GM23338 (cell line): ENCODE results near the gene SHPK. TPM values are rescaled to one million over a fixed set of nuclear protein-coding genes. Genes with fewer than 3 reads are reported as not detected.

Experiments
- ATAC-seq: fragments of 200-7000 bp; cut with Tn5 transposase; 3 replicates; pipeline ENCODE4 v1.9.1; 2020
- DNase-seq: peaks from one replicate; pipeline ENCODE4 v3.0.0-alpha.2; 2015; ENCODE audit warnings: low spot score
- H2AFZ ChIP-seq: fragments of 200-600 bp; sonication (generic); 2 replicates; pipeline ENCODE4 v1.8.0; 2016; ENCODE audit warnings: antibody characterized with exemption, mild to moderate bottlenecking, moderate library complexity
- H3F3A ChIP-seq: fragments of 200-600 bp; sonication (generic); replicated peaks from 2 replicates; pipeline ENCODE4 v1.8.0; 2017; ENCODE audit warnings: antibody characterized with exemption, mixed run types, low read depth
- H3K27ac ChIP-seq: fragments of 200-600 bp; sonication (generic); 2 replicates; pipeline ENCODE4 v1.6.1; 2016; ENCODE audit warnings: low read depth
- H3K27me3 ChIP-seq: fragments of 200-600 bp; sonication (generic); 2 replicates; pipeline ENCODE4 v1.8.0; 2016; ENCODE audit warnings: mild to moderate bottlenecking, mixed run types, moderate library complexity; ENCODE audit not compliant: insufficient read depth
- H3K36me3 ChIP-seq: fragments of 200-600 bp; sonication (generic); 2 replicates; pipeline ENCODE4 v1.8.0; 2016; ENCODE audit warnings: mild to moderate bottlenecking; ENCODE audit not compliant: insufficient read depth
- H3K4me1 ChIP-seq: fragments of 200-600 bp; sonication (generic); 2 replicates; pipeline ENCODE4 v1.8.0; 2016; ENCODE audit warnings: mild to moderate bottlenecking, moderate library complexity; ENCODE audit not compliant: insufficient read depth
- H3K4me2 ChIP-seq: fragments of 200-600 bp; sonication (generic); 2 replicates; pipeline ENCODE4 v1.7.1; 2017; ENCODE audit warnings: mixed run types
- H3K4me3 ChIP-seq: fragments of 200-600 bp; sonication (generic); 2 replicates; pipeline ENCODE4 v1.6.1; 2016; ENCODE audit warnings: mixed run types
- H3K79me2 ChIP-seq: fragments of 200-600 bp; sonication (generic); replicated peaks from 2 replicates; pipeline ENCODE4 v1.8.0; 2017; ENCODE audit warnings: mild to moderate bottlenecking; ENCODE audit not compliant: insufficient read depth
- H3K9me2 ChIP-seq: fragments of 200-600 bp; sonication (generic); 2 replicates; pipeline ENCODE4 v1.8.0; 2017; ENCODE audit not compliant: insufficient read depth
- H4K20me1 ChIP-seq: fragments of 200-600 bp; sonication (generic); replicated peaks from 2 replicates; pipeline ENCODE4 v1.8.0; 2017; ENCODE audit warnings: mild to moderate bottlenecking; ENCODE audit not compliant: insufficient read depth
- H3K27ac Mint-ChIP-seq: 2 replicates; pipeline ENCODE4 v1.8.0; 2020; ENCODE audit warnings: inconsistent platforms, mild to moderate bottlenecking, moderate library complexity, mixed read lengths
- H3K27me3 Mint-ChIP-seq: 3 replicates; pipeline ENCODE4 v1.8.0; 2022; ENCODE audit warnings: low read depth, mild to moderate bottlenecking, moderate library complexity, mixed read lengths, inconsistent platforms; ENCODE audit not compliant: insufficient read depth, poor library complexity
- H3K36me3 Mint-ChIP-seq: 3 replicates; pipeline ENCODE4 v1.8.0; 2021; ENCODE audit warnings: low read depth, mild to moderate bottlenecking, inconsistent platforms, moderate library complexity, mixed read lengths
- H3K4me1 Mint-ChIP-seq: 3 replicates; pipeline ENCODE4 v1.8.0; 2020; ENCODE audit warnings: mild to moderate bottlenecking, inconsistent platforms, mixed read lengths
- H3K4me3 Mint-ChIP-seq: 3 replicates; pipeline ENCODE4 v1.8.0; 2021; ENCODE audit warnings: moderate library complexity, mild to moderate bottlenecking, inconsistent platforms, mixed read lengths
- H3K9me3 Mint-ChIP-seq: 3 replicates; pipeline ENCODE4 v1.8.0; 2020; ENCODE audit warnings: moderate library complexity, mild to moderate bottlenecking, inconsistent platforms, mixed read lengths
- CREB1 ChIP-seq: fragments of 250-450 bp; sonication (Bioruptor Pico); IDR thresholded peaks from 2 replicates; pipeline ENCODE4 v1.5.0; 2020; ENCODE audit warnings: low read depth, mild to moderate bottlenecking, moderate library complexity
- CTCF ChIP-seq, 2 experiments: fragments of 200-600 bp in 1 of 2; sonication (generic) in 1 of 2; conservative IDR thresholded peaks; 2 replicates each; pipeline versions ENCODE4 v1.5.1 to v1.6.1; 2016 to 2017; ENCODE audit warnings: antibody characterized with exemption in 2 of 2, low read depth in 2 of 2, mild to moderate bottlenecking in 2 of 2, moderate library complexity in 1 of 2
- ETS1 ChIP-seq: IDR thresholded peaks from 2 replicates; pipeline ENCODE4 v1.6.1; 2016; ENCODE audit warnings: antibody characterized with exemption
- EZH2 ChIP-seq: fragments of 200-600 bp; sonication (generic); IDR thresholded peaks from one replicate; pipeline ENCODE4 v1.8.0; 2017; ENCODE audit warnings: antibody characterized with exemption, mild to moderate bottlenecking, low read depth; ENCODE audit not compliant: unreplicated experiment
- EZH2phosphoT487 ChIP-seq: fragments of 200-600 bp; sonication (generic); IDR thresholded peaks from one replicate; pipeline ENCODE4 v1.8.1; 2018; ENCODE audit warnings: antibody characterized with exemption; ENCODE audit not compliant: unreplicated experiment
- JUNB ChIP-seq: IDR thresholded peaks from one replicate; pipeline ENCODE4 v1.6.1; 2016; ENCODE audit warnings: antibody characterized with exemption; ENCODE audit not compliant: unreplicated experiment
- NANOG ChIP-seq: IDR thresholded peaks from 2 replicates; pipeline ENCODE4 v1.6.1; 2016; ENCODE audit warnings: antibody characterized with exemption, borderline replicate concordance
- POLR2AphosphoS5 ChIP-seq: IDR thresholded peaks from 2 replicates; pipeline ENCODE4 v1.6.1; 2016; ENCODE audit warnings: antibody characterized with exemption, low read depth
- REST ChIP-seq: IDR thresholded peaks from one replicate; pipeline ENCODE4 v1.6.1; 2018; ENCODE audit warnings: antibody characterized with exemption; ENCODE audit not compliant: unreplicated experiment
- STAT1 ChIP-seq: IDR thresholded peaks from one replicate; pipeline ENCODE4 v1.6.1; 2016; ENCODE audit warnings: antibody characterized with exemption; ENCODE audit not compliant: unreplicated experiment
- ZNF114 ChIP-seq: fragments of 250-450 bp; sonication (Bioruptor Pico); IDR thresholded peaks from 2 replicates; pipeline ENCODE4 v1.5.0; 2020; ENCODE audit warnings: mild to moderate bottlenecking, moderate library complexity
- ZNF331 ChIP-seq: fragments of 250-450 bp; sonication (Bioruptor Pico); IDR thresholded peaks from 2 replicates; pipeline ENCODE4 v1.5.0; 2020; ENCODE audit warnings: low read depth, mild to moderate bottlenecking, moderate library complexity
- ZNF462 ChIP-seq: fragments of 250-450 bp; sonication (Bioruptor Pico); IDR thresholded peaks from 2 replicates; pipeline ENCODE4 v1.5.0; 2020; ENCODE audit warnings: mild to moderate bottlenecking, moderate library complexity
- polyA plus RNA-seq: library from polyadenylated mRNA; unstranded; fragments of >200 nt; fragmentation: Nextera tagmentation; extraction: Ambion mirVana; gene quantifications from 2 replicates; pipeline ENCODE4 v1.2.1, GENCODE V29; 2016
- total RNA-seq: library from RNA; depleted of rRNA; stranded (reverse); fragments of >200 nt; shearing (Covaris generic); gene quantifications from 2 replicates; pipeline ENCODE4 v1.2.3, GENCODE V29; 2014

The SHPK gene
- total and polyA plus RNA-seq, 2 experiments from 2014 or later: 11.5 to 34.3 TPM

GRCh38 chr17:3558603-3559269 lies 77.3 kb downstream of the SHPK start:
- H3K4me3 Mint-ChIP-seq: no peak overlapping the region
- no peak overlapping the region for H3K4me2 ChIP-seq
- DNase-seq: no peak

More at GRCh38 chr17:3558603-3559269, 77.3 kb downstream of the SHPK start:
- Histone ChIP-seq H3K27me3 (no peaks in the 10 kb centered on the region), H3K4me3 (no peak overlapping the region), H4K20me1 (no peaks in the 10 kb centered on the region), H3K36me3 (no peaks in the 10 kb centered on the region), H3K9me2 (no peaks in the 10 kb centered on the region), H2AFZ (no peak overlapping the region), H3K27ac (no peak overlapping the region), H3K79me2 (no peaks in the 10 kb centered on the region), H3F3A (no peaks in the 10 kb centered on the region), H3K4me1 (no peaks in the 10 kb centered on the region)
- no peaks in the 10 kb centered on the region for H3K4me1 Mint-ChIP-seq
- H3K9me3 Mint-ChIP-seq: 0 out of 3 replicates have a peak, but pooled peaks cover 3% of the 10 kb centered on the region
- no peak; the same call in 2 of the 3 replicates for ATAC-seq
- peaks cover 3% of the 10 kb centered on the region for H3K27me3 Mint-ChIP-seq
- TF ChIP-seq ZNF114 (CRISPR knock-in tag): no peak
- no peak for TF ChIP-seq POLR2AphosphoS5
- TF ChIP-seq CREB1 (CRISPR knock-in tag): no peak
- no peak for TF ChIP-seq EZH2
- TF ChIP-seq EZH2phosphoT487: no peak
- TF ChIP-seq STAT1: no peak
- no peak for TF ChIP-seq JUNB
- TF ChIP-seq REST: no peak
- no peak for TF ChIP-seq ZNF331 (CRISPR knock-in tag)
- no peak for TF ChIP-seq ETS1
- no peak for TF ChIP-seq CTCF (conservative IDR thresholded peaks at IDR 0.05; ENCODE audit: low read depth in 2 of 2)
- TF ChIP-seq ZNF462 (CRISPR knock-in tag): no peak
- no peak for TF ChIP-seq NANOG
- no peak overlapping the region for H3K27ac Mint-ChIP-seq
- peaks cover 2% of the 10 kb centered on the region; the same call in 2 of the 3 replicates for H3K36me3 Mint-ChIP-seq
